ENCODE measurements around the gene RNF220.

The RNF220 gene

GRCh38 chr1:44565833-44566232 is 160.8 kb downstream of the RNF220 start:
- Histone ChIP-seq H3K36me3 (ENCODE audit: insufficient read depth, low read length) (no peaks in the 10 kb centered on the region), H3K9ac (ENCODE audit: low read length) (no peak overlapping the region), H3K27me3 (ENCODE audit: control insufficient read depth in 1 of 2, insufficient read depth in 2 of 2, low read length in 2 of 2) (no peaks in the 10 kb centered on the region), H3K4me3 (ENCODE audit: low read depth in 1 of 2, low read length in 2 of 2) (no peak overlapping the region), H3K4me1 (ENCODE audit: insufficient read depth, low read length) (no peaks in the 10 kb centered on the region), H3K27ac (ENCODE audit: low read depth, low read length) (no peak overlapping the region), H3K9me3 (ENCODE audit: low read length) (no peaks in the 10 kb centered on the region)

GRCh38 chr1:44566281-44567046 is 161.4 kb downstream of the RNF220 start:
- no peak overlapping the region for H3K9ac ChIP-seq (ENCODE audit: low read length)
- no peaks in the 10 kb centered on the region for H3K4me1 ChIP-seq (ENCODE audit: insufficient read depth, low read length)
- no peaks in the 10 kb centered on the region for H3K27me3 ChIP-seq (ENCODE audit: control insufficient read depth in 1 of 2, insufficient read depth in 2 of 2, low read length in 2 of 2)
- H3K9me3 ChIP-seq (ENCODE audit: low read length) = no peaks in the 10 kb centered on the region
- no peak overlapping the region for H3K27ac ChIP-seq (ENCODE audit: low read depth, low read length)
- H3K36me3 ChIP-seq (ENCODE audit: insufficient read depth, low read length) = no peaks in the 10 kb centered on the region
- no peak overlapping the region for H3K4me3 ChIP-seq (ENCODE audit: low read depth in 1 of 2, low read length in 2 of 2)

GRCh38 chr1:44568128-44568900 is 163.3 kb downstream of the RNF220 start:
- no peak overlapping the region for H3K9ac ChIP-seq (ENCODE audit: low read length)
- H3K27ac ChIP-seq (ENCODE audit: low read depth, low read length) = no peak overlapping the region
- no peaks in the 10 kb centered on the region for H3K4me1 ChIP-seq (ENCODE audit: insufficient read depth, low read length)
- H3K9me3 ChIP-seq (ENCODE audit: low read length) = no peaks in the 10 kb centered on the region
- no peaks in the 10 kb centered on the region for H3K36me3 ChIP-seq (ENCODE audit: insufficient read depth, low read length)
- H3K27me3 ChIP-seq (ENCODE audit: control insufficient read depth in 1 of 2, insufficient read depth in 2 of 2, low read length in 2 of 2) = no peaks in the 10 kb centered on the region
- H3K4me3 ChIP-seq (ENCODE audit: low read depth in 1 of 2, low read length in 2 of 2) = no peak overlapping the region

GRCh38 chr1:44569491-44569890 is 164.4 kb downstream of the RNF220 start:
- Histone ChIP-seq H3K27ac (ENCODE audit: low read depth, low read length) (no peak overlapping the region), H3K4me3 (ENCODE audit: low read depth in 1 of 2, low read length in 2 of 2) (no peak overlapping the region), H3K9me3 (ENCODE audit: low read length) (no peaks in the 10 kb centered on the region), H3K9ac (ENCODE audit: low read length) (no peak overlapping the region), H3K36me3 (ENCODE audit: insufficient read depth, low read length) (no peaks in the 10 kb centered on the region), H3K4me1 (ENCODE audit: insufficient read depth, low read length) (no peaks in the 10 kb centered on the region), H3K27me3 (ENCODE audit: control insufficient read depth in 1 of 2, insufficient read depth in 2 of 2, low read length in 2 of 2) (no peaks in the 10 kb centered on the region)

GRCh38 chr1:44571712-44572571 is 166.9 kb downstream of the RNF220 start:
- H3K9me3 ChIP-seq (ENCODE audit: low read length) = no peaks in the 10 kb centered on the region
- no peaks in the 10 kb centered on the region for H3K27me3 ChIP-seq (ENCODE audit: control insufficient read depth in 1 of 2, insufficient read depth in 2 of 2, low read length in 2 of 2)
- H3K36me3 ChIP-seq (ENCODE audit: insufficient read depth, low read length) = no peaks in the 10 kb centered on the region
- no peak overlapping the region for H3K9ac ChIP-seq (ENCODE audit: low read length)
- H3K27ac ChIP-seq (ENCODE audit: low read depth, low read length) = no peak overlapping the region
- H3K4me3 ChIP-seq (ENCODE audit: low read depth in 1 of 2, low read length in 2 of 2) = no peak overlapping the region
- H3K4me1 ChIP-seq (ENCODE audit: insufficient read depth, low read length) = no peaks in the 10 kb centered on the region

GRCh38 chr1:44572572-44572879 is 167.5 kb downstream of the RNF220 start:
- Histone ChIP-seq H3K9ac (ENCODE audit: low read length) (no peak overlapping the region), H3K27me3 (ENCODE audit: control insufficient read depth in 1 of 2, insufficient read depth in 2 of 2, low read length in 2 of 2) (no peaks in the 10 kb centered on the region), H3K9me3 (ENCODE audit: low read length) (no peaks in the 10 kb centered on the region), H3K27ac (ENCODE audit: low read depth, low read length) (no peak overlapping the region), H3K4me3 (ENCODE audit: low read depth in 1 of 2, low read length in 2 of 2) (no peak overlapping the region), H3K4me1 (ENCODE audit: insufficient read depth, low read length) (no peaks in the 10 kb centered on the region), H3K36me3 (ENCODE audit: insufficient read depth, low read length) (no peaks in the 10 kb centered on the region)

GRCh38 chr1:44575396-44575795 is 170.3 kb downstream of the RNF220 start:
- no peaks in the 10 kb centered on the region for H3K9me3 ChIP-seq (ENCODE audit: low read length)
- no peak overlapping the region for H3K27ac ChIP-seq (ENCODE audit: low read depth, low read length)
- no peaks in the 10 kb centered on the region for H3K27me3 ChIP-seq (ENCODE audit: control insufficient read depth in 1 of 2, insufficient read depth in 2 of 2, low read length in 2 of 2)
- no peak overlapping the region for H3K9ac ChIP-seq (ENCODE audit: low read length)
- H3K4me3 ChIP-seq (ENCODE audit: low read depth in 1 of 2, low read length in 2 of 2) = no peak overlapping the region
- H3K36me3 ChIP-seq (ENCODE audit: insufficient read depth, low read length) = no peaks in the 10 kb centered on the region
- H3K4me1 ChIP-seq (ENCODE audit: insufficient read depth, low read length) = no peaks in the 10 kb centered on the region

- no peaks in the 10 kb centered on the region for H3K27me3 ChIP-seq (ENCODE audit: control insufficient read depth in 1 of 2, insufficient read depth in 2 of 2, low read length in 2 of 2)
- H3K4me1 ChIP-seq (ENCODE audit: insufficient read depth, low read length) = no peaks in the 10 kb centered on the region
- H3K36me3 ChIP-seq (ENCODE audit: insufficient read depth, low read length) = no peaks in the 10 kb centered on the region
- H3K9me3 ChIP-seq (ENCODE audit: low read length) = no peaks in the 10 kb centered on the region
- H3K4me3 ChIP-seq (ENCODE audit: low read depth in 1 of 2, low read length in 2 of 2) = no peak overlapping the region
- H3K9ac ChIP-seq (ENCODE audit: low read length) = no peak overlapping the region
- no peak overlapping the region for H3K27ac ChIP-seq (ENCODE audit: low read depth, low read length)
These were observed 171.5 kb downstream of the RNF220 start for GRCh38 chr1:44576456-44577150.

GRCh38 chr1:44581205-44581604 is 176.2 kb downstream of the RNF220 start:
- Histone ChIP-seq H3K9ac (ENCODE audit: low read length) (no peak overlapping the region), H3K9me3 (ENCODE audit: low read length) (no peaks in the 10 kb centered on the region), H3K4me3 (ENCODE audit: low read depth in 1 of 2, low read length in 2 of 2) (no peak overlapping the region), H3K36me3 (ENCODE audit: insufficient read depth, low read length) (no peaks in the 10 kb centered on the region), H3K4me1 (ENCODE audit: insufficient read depth, low read length) (no peaks in the 10 kb centered on the region), H3K27ac (ENCODE audit: low read depth, low read length) (no peak overlapping the region), H3K27me3 (ENCODE audit: control insufficient read depth in 1 of 2, insufficient read depth in 2 of 2, low read length in 2 of 2) (peaks cover 0 to 2% of the 10 kb centered on the region in 2 donors)

- Histone ChIP-seq H3K9me3 (ENCODE audit: low read length) (no peaks in the 10 kb centered on the region), H3K4me1 (ENCODE audit: insufficient read depth, low read length) (no peaks in the 10 kb centered on the region), H3K9ac (ENCODE audit: low read length) (no peak overlapping the region), H3K36me3 (ENCODE audit: insufficient read depth, low read length) (no peaks in the 10 kb centered on the region), H3K27ac (ENCODE audit: low read depth, low read length) (no peak overlapping the region), H3K27me3 (ENCODE audit: control insufficient read depth in 1 of 2, insufficient read depth in 2 of 2, low read length in 2 of 2) (peaks cover 0 to 23% of the 10 kb centered on the region in 2 donors), H3K4me3 (ENCODE audit: low read depth in 1 of 2, low read length in 2 of 2) (no peak overlapping the region)
These were observed 179.1 kb downstream of the RNF220 start for GRCh38 chr1:44584167-44584566.

Data from muscle layer of colon (tissue), 2 donors.